Measurements from ENCODE around the gene RHOBTB1. TPM values are rescaled to one million over a fixed set of nuclear protein-coding genes. Genes with fewer than 3 reads are reported as not detected.
"Not testable (repeated sequence)": the region's sequence is repeated elsewhere in the genome, so short reads cannot be mapped to it uniquely, and the experiment has no call there.

Gene RHOBTB1
- polyA plus RNA-seq, 4 donors: 2.0 to 30.0 (median 5.0) TPM

- no peaks in the 10 kb centered on the region for H3K27me3 ChIP-seq (ENCODE audit: control insufficient read depth in 3 of 3, insufficient read depth in 3 of 3, low read length in 3 of 3)
- no peaks in the 10 kb centered on the region for H3K4me1 ChIP-seq (ENCODE audit: control insufficient read depth in 3 of 3, insufficient read depth in 2 of 3, low read depth in 1 of 3, low read length in 2 of 3)
- WGBS, 3 donors: 45 to 77% (median 62%) methylated on average over 5 of the region's 5 CpGs
- no peak overlapping the region for H3K27ac ChIP-seq (ENCODE audit: low read depth in 1 of 3, low read length in 2 of 3)
- H3K36me3 ChIP-seq (ENCODE audit: control insufficient read depth in 3 of 3, insufficient read depth in 2 of 3, low read depth in 1 of 3, low read length in 3 of 3): peaks cover 0 to 15% (median 0%) of the 10 kb centered on the region in 3 donors
- DNase-seq (no peak), FAIRE-seq (no peak)
- H3K4me3 ChIP-seq (ENCODE audit: low read depth in 1 of 3, low read length in 3 of 3): no peak overlapping the region
- H3K9me3 ChIP-seq (ENCODE audit: control insufficient read depth in 2 of 2, insufficient read depth in 1 of 2, low read depth in 1 of 2, low read length in 1 of 2): peaks cover 0 to 14% of the 10 kb centered on the region in 2 donors
Observed at GRCh38 chr10:60910543-60910942, 33.4 kb downstream of the RHOBTB1 start.

DNA sequence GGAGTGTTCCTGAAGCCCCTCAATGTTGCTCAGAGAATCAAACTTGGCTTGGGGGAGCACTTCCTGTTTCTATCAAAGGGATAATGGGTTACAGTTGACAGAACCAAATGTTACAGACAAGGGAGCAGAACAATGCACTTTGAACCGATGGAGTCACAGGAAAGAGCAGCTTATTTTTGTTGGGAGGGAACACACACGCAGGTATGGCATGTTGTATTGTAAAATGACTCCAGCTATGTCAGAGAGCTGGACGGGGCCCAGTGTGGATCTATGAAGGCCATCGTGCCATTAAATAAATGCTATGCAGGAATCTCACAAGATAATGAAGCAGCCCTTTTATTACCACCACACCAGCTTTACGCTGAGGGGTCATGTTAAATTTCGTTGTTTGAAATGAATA, 35.1 kb downstream of the RHOBTB1 start:
- no peaks in the 10 kb centered on the region for H3K27me3 ChIP-seq (ENCODE audit: control insufficient read depth in 3 of 3, insufficient read depth in 3 of 3, low read length in 3 of 3)
- H3K4me3 ChIP-seq (ENCODE audit: low read depth in 1 of 3, low read length in 3 of 3): no peak overlapping the region
- DNase-seq (no peak), FAIRE-seq (no peak)
- peaks cover 0 to 14% of the 10 kb centered on the region in 2 donors for H3K9me3 ChIP-seq (ENCODE audit: control insufficient read depth in 2 of 2, insufficient read depth in 1 of 2, low read depth in 1 of 2, low read length in 1 of 2)
- 85 to 96% (median 86%) methylated on average over 6 of the region's 6 CpGs for WGBS, 3 donors
- peaks cover 0 to 15% (median 0%) of the 10 kb centered on the region in 3 donors for H3K36me3 ChIP-seq (ENCODE audit: control insufficient read depth in 3 of 3, insufficient read depth in 2 of 3, low read depth in 1 of 3, low read length in 3 of 3)
- H3K4me1 ChIP-seq (ENCODE audit: control insufficient read depth in 3 of 3, insufficient read depth in 2 of 3, low read depth in 1 of 3, low read length in 2 of 3): no peaks in the 10 kb centered on the region
- H3K27ac ChIP-seq (ENCODE audit: low read depth in 1 of 3, low read length in 2 of 3): no peak overlapping the region

DNA sequence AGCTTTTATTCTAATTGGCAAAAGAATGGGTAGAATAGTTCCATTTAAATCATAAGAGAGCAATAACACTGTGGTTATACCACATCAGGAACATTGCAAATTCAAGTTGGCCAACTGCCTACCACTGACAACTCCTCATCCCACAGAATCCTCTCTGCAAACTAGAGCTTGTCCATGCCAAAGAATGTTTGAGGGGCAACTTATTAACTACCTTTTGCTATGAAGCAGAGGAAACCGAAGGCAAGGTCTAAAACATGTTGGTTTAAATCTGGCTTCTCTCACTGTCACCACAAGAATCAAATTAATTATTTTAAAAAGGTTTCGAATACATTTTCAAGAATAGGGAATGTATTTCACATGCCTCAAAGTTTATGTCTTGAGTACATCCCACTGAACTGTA, 36.0 kb downstream of the RHOBTB1 start:
- Histone ChIP-seq H3K4me1 (ENCODE audit: control insufficient read depth in 3 of 3, insufficient read depth in 2 of 3, low read depth in 1 of 3, low read length in 2 of 3) (no peaks in the 10 kb centered on the region), H3K4me3 (ENCODE audit: low read depth in 1 of 3, low read length in 3 of 3) (no peak overlapping the region), H3K27me3 (ENCODE audit: control insufficient read depth in 3 of 3, insufficient read depth in 3 of 3, low read length in 3 of 3) (no peaks in the 10 kb centered on the region), H3K9me3 (ENCODE audit: control insufficient read depth in 2 of 2, insufficient read depth in 1 of 2, low read depth in 1 of 2, low read length in 1 of 2) (peaks cover 0 to 14% of the 10 kb centered on the region in 2 donors), H3K27ac (ENCODE audit: low read depth in 1 of 3, low read length in 2 of 3) (no peak overlapping the region), H3K36me3 (ENCODE audit: control insufficient read depth in 3 of 3, insufficient read depth in 2 of 3, low read depth in 1 of 3, low read length in 3 of 3) (peaks cover 0 to 15% (median 0%) of the 10 kb centered on the region in 3 donors)
- DNase-seq (no peak), FAIRE-seq (no peak)
- 85 to 90% (median 89%) methylated on average over 2 of the region's 2 CpGs for WGBS, 3 donors

- peaks cover 0 to 14% of the 10 kb centered on the region in 2 donors for H3K9me3 ChIP-seq (ENCODE audit: control insufficient read depth in 2 of 2, insufficient read depth in 1 of 2, low read depth in 1 of 2, low read length in 1 of 2)
- H3K36me3 ChIP-seq (ENCODE audit: control insufficient read depth in 3 of 3, insufficient read depth in 2 of 3, low read depth in 1 of 3, low read length in 3 of 3): peaks cover 0 to 15% (median 0%) of the 10 kb centered on the region in 3 donors
- no peak overlapping the region for H3K4me3 ChIP-seq (ENCODE audit: low read depth in 1 of 3, low read length in 3 of 3)
- no peak for DNase-seq
- H3K4me1 ChIP-seq (ENCODE audit: control insufficient read depth in 3 of 3, insufficient read depth in 2 of 3, low read depth in 1 of 3, low read length in 2 of 3): no peaks in the 10 kb centered on the region
- no peak for FAIRE-seq
- H3K27me3 ChIP-seq (ENCODE audit: control insufficient read depth in 3 of 3, insufficient read depth in 3 of 3, low read length in 3 of 3): no peaks in the 10 kb centered on the region
- no peak overlapping the region for H3K27ac ChIP-seq (ENCODE audit: low read depth in 1 of 3, low read length in 2 of 3)
- 84 to 97% (median 88%) methylated on average over 3 of the region's 3 CpGs for WGBS, 3 donors
Observed at GRCh38 chr10:60907236-60907635, 36.7 kb downstream of the RHOBTB1 start.

DNA sequence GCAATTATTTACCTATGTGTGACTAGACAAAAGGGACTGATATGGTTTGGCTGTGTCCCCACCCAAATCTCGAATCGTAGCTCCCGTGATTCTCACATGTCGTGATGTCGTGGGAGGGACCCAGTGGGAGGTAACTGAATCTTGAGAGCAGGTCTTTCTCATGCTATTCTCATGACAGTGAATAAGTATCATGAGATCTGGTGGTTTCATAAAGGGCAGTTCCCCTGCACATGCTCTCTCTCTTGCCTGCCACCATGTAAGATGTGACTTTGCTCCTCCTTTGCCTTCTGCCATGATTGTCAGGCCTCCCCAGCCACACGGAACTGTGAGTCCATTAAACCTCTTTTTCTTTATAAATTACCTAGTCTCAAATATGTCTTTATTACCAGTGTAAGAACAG, 37.2 kb downstream of the RHOBTB1 start:
- not testable (repeated sequence) for DNase-seq; H3K27ac ChIP-seq (ENCODE audit: low read depth in 1 of 3, low read length in 2 of 3); H3K4me3 ChIP-seq (ENCODE audit: low read depth in 1 of 3, low read length in 3 of 3); FAIRE-seq; H3K4me1 ChIP-seq (ENCODE audit: control insufficient read depth in 3 of 3, insufficient read depth in 2 of 3, low read depth in 1 of 3, low read length in 2 of 3); H3K27me3 ChIP-seq (ENCODE audit: control insufficient read depth in 3 of 3, insufficient read depth in 3 of 3, low read length in 3 of 3)
- WGBS, 3 donors: 89 to 97% (median 92%) methylated on average over 6 of the region's 6 CpGs
- Histone ChIP-seq H3K9me3 (ENCODE audit: control insufficient read depth in 2 of 2, insufficient read depth in 1 of 2, low read depth in 1 of 2, low read length in 1 of 2) (peaks cover 0 to 14% of the 10 kb centered on the region in 2 donors), H3K36me3 (ENCODE audit: control insufficient read depth in 3 of 3, insufficient read depth in 2 of 3, low read depth in 1 of 3, low read length in 3 of 3) (peaks cover 0 to 17% (median 0%) of the 10 kb centered on the region in 3 donors)

DNA sequence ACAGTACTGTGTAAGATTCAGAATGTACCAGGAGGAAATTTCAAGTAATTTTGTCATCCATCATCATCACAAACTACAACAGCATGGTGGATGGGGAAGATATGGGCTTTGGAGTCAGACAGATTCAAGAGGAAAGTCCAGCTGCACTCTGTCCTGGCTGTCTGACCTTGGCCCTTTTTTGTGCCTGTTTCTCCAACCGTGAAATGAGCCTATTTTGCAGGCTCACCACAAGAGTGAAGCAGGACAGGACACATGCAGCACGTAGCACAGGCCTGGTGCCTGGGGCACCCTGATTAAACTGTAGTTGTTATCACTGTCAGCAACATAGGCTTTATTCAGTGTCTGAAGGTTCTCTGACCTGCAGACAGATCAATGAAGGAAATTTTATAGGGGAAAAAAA, 37.6 kb downstream of the RHOBTB1 start:
- peaks cover 0 to 16% (median 0%) of the 10 kb centered on the region in 3 donors for H3K36me3 ChIP-seq (ENCODE audit: control insufficient read depth in 3 of 3, insufficient read depth in 2 of 3, low read depth in 1 of 3, low read length in 3 of 3)
- no peak overlapping the region for H3K27ac ChIP-seq (ENCODE audit: low read depth in 1 of 3, low read length in 2 of 3)
- no peaks in the 10 kb centered on the region for H3K4me1 ChIP-seq (ENCODE audit: control insufficient read depth in 3 of 3, insufficient read depth in 2 of 3, low read depth in 1 of 3, low read length in 2 of 3)
- no peaks in the 10 kb centered on the region for H3K27me3 ChIP-seq (ENCODE audit: control insufficient read depth in 3 of 3, insufficient read depth in 3 of 3, low read length in 3 of 3)
- FAIRE-seq (no peak), DNase-seq (no peak)
- H3K9me3 ChIP-seq (ENCODE audit: control insufficient read depth in 2 of 2, insufficient read depth in 1 of 2, low read depth in 1 of 2, low read length in 1 of 2): peaks cover 0 to 14% of the 10 kb centered on the region in 2 donors
- H3K4me3 ChIP-seq (ENCODE audit: low read depth in 1 of 3, low read length in 3 of 3): no peak overlapping the region
- WGBS, 3 donors: 75 to 98% (median 88%) methylated on average over 2 of the region's 2 CpGs

- Histone ChIP-seq H3K36me3 (ENCODE audit: control insufficient read depth in 3 of 3, insufficient read depth in 2 of 3, low read depth in 1 of 3, low read length in 3 of 3) (peaks cover 0 to 11% (median 0%) of the 10 kb centered on the region in 3 donors), H3K4me1 (ENCODE audit: control insufficient read depth in 3 of 3, insufficient read depth in 2 of 3, low read depth in 1 of 3, low read length in 2 of 3) (no peaks in the 10 kb centered on the region), H3K27me3 (ENCODE audit: control insufficient read depth in 3 of 3, insufficient read depth in 3 of 3, low read length in 3 of 3) (no peaks in the 10 kb centered on the region), H3K9me3 (ENCODE audit: control insufficient read depth in 2 of 2, insufficient read depth in 1 of 2, low read depth in 1 of 2, low read length in 1 of 2) (peaks cover 0 to 14% of the 10 kb centered on the region in 2 donors), H3K27ac (ENCODE audit: low read depth in 1 of 3, low read length in 2 of 3) (no peak overlapping the region), H3K4me3 (ENCODE audit: low read depth in 1 of 3, low read length in 3 of 3) (no peak overlapping the region)
- WGBS, 3 donors: 71 to 91% (median 77%) methylated on average over 4 of the region's 4 CpGs
- FAIRE-seq (no peak), DNase-seq (no peak)
Observed at GRCh38 chr10:60905580-60905979, 38.4 kb downstream of the RHOBTB1 start.

DNA sequence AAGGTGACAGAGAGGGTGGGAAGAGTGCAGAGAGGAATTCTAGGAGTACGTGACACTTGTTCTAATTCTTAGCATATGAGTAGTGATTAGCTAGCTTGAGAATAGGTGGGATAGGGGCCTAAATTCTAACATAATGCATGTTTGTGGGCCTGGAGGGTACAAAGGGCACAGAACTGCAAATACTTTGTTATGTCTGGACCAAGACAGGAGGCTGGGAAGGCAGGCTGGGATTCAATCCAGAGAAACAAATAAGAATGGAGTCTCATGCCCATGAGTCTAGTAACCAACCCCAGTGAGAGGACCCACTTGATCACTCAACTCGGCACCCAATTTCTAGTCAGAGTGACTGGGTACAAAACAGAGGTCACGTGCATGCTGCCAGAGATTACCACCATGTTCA, 40.9 kb downstream of the RHOBTB1 start:
- Histone ChIP-seq H3K4me3 (ENCODE audit: low read depth in 1 of 3, low read length in 3 of 3) (no peak overlapping the region), H3K36me3 (ENCODE audit: control insufficient read depth in 3 of 3, insufficient read depth in 2 of 3, low read depth in 1 of 3, low read length in 3 of 3) (peaks cover 0 to 14% (median 0%) of the 10 kb centered on the region in 3 donors), H3K27ac (ENCODE audit: low read depth in 1 of 3, low read length in 2 of 3) (no peak overlapping the region), H3K9me3 (ENCODE audit: control insufficient read depth in 2 of 2, insufficient read depth in 1 of 2, low read depth in 1 of 2, low read length in 1 of 2) (peaks cover 0 to 14% of the 10 kb centered on the region in 2 donors), H3K27me3 (ENCODE audit: control insufficient read depth in 3 of 3, insufficient read depth in 3 of 3, low read length in 3 of 3) (no peaks in the 10 kb centered on the region), H3K4me1 (ENCODE audit: control insufficient read depth in 3 of 3, insufficient read depth in 2 of 3, low read depth in 1 of 3, low read length in 2 of 3) (no peaks in the 10 kb centered on the region)
- 91 to 94% (median 93%) methylated on average over 3 of the region's 3 CpGs for whole genome bisulfite sequencing, 3 donors
- FAIRE-seq: no peak
- DNase-seq: no peak

DNA sequence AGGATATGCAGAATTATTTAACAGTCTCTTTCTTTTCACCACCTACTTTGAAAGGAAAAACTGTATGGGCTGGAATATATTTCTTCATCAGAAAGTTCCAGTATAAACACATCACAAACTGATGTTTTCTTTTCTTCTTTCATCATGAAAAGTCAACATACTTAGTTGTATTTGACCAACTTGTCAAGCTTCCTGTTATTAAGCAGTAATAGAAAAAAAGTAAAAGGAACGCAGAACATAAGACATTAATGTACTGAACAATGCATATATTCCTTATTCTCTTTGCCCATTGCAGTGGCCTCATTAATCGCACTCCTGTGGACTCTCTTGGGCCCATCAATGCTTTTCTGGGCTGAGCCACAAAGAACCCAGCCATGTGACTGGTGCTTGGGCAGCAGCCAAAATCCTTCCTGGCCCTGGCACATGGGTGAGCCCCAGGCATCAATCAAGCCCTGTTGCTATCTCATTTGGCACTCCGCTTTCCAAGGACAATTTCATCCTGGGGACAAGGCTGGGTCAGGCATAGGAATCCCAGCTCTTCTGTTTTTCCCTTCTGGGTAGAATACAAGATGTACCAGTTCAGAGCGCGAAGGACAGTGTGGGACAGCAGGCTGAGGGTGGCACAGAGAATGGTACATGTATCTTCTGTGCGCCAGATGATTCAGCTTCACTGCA, 42.3 kb downstream of the RHOBTB1 start:
- no peak overlapping the region for H3K4me3 ChIP-seq (ENCODE audit: low read depth in 1 of 3, low read length in 3 of 3)
- peaks cover 0 to 11% (median 0%) of the 10 kb centered on the region in 3 donors for H3K36me3 ChIP-seq (ENCODE audit: control insufficient read depth in 3 of 3, insufficient read depth in 2 of 3, low read depth in 1 of 3, low read length in 3 of 3)
- FAIRE-seq (no peak), DNase-seq (no peak)
- no peaks in the 10 kb centered on the region for H3K4me1 ChIP-seq (ENCODE audit: control insufficient read depth in 3 of 3, insufficient read depth in 2 of 3, low read depth in 1 of 3, low read length in 2 of 3)
- H3K27ac ChIP-seq (ENCODE audit: low read depth in 1 of 3, low read length in 2 of 3): no peak overlapping the region
- peaks cover 0 to 5% of the 10 kb centered on the region in 2 donors for H3K9me3 ChIP-seq (ENCODE audit: control insufficient read depth in 2 of 2, insufficient read depth in 1 of 2, low read depth in 1 of 2, low read length in 1 of 2)
- 86 to 93% (median 88%) methylated on average over 6 of the region's 6 CpGs for WGBS, 3 donors
- no peaks in the 10 kb centered on the region for H3K27me3 ChIP-seq (ENCODE audit: control insufficient read depth in 3 of 3, insufficient read depth in 3 of 3, low read length in 3 of 3)

All from small intestine (tissue), 7 donors.